Epidermal melanocyte (primary cell): Measurements from ENCODE around the gene KDM1A.

Experiments used
- DNase-seq: peaks from one replicate; pipeline ENCODE4 v3.0.0; 2011; ENCODE audit warnings: low spot score; ENCODE audit not compliant: insufficient read length

The KDM1A gene

DNA sequence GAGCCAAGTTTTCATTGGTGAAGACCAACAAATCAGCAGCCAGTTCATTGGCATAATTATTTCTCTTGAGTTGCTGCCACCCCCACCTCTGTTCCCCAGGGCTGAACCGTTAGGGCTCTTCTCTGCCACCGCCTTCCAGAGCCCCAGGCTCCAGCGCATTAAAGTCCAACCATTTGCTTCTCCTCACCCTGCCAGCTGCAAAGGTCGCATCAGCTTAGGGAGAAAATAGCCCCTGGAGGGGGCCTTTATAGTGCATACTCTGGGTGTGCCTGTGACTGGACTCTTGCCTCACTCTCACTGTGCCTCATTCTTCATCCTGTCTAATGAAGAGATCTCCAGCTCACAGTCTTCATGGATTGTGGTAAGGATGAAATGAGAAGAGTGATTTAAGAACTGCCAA is 50.4 kb downstream of the KDM1A start:
- DNase-seq, result no peak

DNA sequence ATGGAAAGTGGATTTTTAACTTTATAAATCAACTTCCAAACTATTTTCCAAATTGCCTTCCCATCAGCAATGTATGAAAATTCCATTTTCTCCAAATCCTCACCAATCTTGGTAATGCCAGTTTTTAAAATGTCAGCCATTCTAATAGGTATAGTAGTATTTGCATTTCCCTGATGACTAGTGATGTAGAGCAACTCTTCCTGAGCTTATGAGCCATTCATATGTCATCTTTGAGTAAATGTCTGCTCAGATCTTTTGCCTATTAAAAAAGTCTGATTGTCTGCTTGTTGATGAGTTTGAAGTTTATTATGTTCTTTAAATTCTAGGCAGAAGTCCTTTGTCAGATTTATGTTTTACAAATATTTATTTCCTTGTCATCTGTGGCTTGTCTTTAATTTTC is 54.7 kb downstream of the KDM1A start:
- no peak for DNase-seq

DNA sequence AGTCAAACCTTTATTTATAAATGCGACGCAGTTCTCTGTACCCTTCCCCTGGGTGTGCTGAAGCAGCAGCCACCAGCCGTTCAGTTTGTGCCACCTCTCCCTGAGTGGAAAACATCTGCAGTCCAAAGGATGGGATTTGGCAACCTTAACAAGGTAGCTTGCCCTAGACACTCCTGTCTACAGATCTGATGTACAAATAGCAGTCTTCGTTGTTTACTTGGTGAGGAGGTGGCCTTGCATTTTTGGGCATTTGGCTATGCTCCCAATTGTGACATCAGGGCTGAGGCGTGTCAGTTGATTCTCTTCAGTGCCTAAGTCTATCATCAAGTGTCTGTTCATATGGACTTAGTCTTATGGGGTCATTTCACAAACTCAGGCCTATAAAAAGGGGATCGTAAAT is 59.8 kb downstream of the KDM1A start:
- no peak for DNase-seq

DNA sequence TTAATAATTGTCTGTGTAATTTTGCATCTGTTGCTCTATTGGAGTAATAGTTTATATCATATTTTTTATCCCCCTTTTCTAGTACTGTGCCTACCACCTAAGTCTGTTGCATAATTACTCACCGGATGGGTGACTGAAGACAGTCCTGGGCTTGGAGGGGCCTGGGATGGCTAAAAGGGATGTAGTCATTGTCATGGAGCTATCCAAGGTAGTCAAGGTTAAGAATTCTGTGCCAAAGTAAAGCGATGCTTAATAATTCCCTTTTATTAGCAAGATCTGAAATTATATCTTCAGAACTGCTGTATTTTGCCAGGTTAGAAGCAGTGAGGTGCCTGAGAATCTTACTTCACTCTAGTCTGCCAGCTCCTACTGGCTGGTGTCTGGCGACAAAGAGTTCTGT is 61.6 kb downstream of the KDM1A start:
- no peak for DNase-seq

DNA sequence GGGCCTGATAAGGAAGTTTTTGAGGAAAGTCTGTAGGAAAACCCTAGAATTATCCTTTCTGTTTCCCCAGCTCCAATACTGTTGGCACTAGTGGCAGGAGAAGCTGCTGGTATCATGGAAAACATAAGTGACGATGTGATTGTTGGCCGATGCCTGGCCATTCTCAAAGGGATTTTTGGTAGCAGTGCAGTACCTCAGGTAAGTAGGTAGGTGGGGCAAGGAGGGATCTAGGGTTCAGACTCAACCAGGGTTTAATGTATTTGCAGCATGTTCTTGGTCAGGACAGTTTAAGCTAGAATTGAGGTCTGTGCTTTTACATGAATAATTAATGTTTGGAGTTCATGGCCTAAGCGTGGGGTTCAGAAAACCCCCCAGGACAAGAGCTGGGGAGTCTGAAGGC is 62.1 kb downstream of the KDM1A start:
- DNase-seq, result no peak

DNA sequence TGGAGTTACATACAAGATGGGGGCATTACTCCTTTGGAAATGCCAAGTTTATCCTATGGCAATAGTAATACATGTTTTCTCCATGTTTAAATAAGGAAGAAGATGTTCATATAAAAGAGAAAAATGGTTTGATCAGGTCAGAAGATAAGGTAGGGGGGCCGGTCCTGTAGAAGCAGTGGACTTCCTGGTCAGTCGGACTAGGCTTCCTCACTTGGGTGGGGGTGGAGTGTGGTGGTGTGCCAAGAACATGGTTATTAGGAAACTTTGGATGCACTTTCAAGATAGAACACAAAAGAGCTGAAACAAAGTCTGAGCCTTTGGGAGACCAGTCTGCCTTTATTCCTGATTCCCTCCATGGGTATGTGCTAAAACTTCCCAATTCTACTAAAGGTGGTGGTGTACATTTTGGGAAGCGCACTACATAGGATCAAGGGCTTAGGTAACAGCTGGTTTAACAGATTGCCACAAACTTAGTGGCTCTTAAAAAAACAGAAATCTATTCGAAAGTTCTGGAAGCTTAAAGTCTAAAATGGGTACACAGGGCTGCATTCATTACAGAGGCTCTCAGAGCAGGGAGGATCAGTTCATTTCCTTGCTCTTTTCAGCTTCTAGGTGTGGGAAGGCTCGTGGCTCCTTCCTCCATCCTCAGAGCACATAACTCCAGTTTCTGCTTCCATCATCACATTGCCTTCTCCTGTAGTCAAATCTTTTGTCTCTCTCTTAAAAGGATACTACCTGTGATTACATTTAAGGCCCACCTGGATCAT is 64.6 kb downstream of the KDM1A start:
- no peak for DNase-seq

DNA sequence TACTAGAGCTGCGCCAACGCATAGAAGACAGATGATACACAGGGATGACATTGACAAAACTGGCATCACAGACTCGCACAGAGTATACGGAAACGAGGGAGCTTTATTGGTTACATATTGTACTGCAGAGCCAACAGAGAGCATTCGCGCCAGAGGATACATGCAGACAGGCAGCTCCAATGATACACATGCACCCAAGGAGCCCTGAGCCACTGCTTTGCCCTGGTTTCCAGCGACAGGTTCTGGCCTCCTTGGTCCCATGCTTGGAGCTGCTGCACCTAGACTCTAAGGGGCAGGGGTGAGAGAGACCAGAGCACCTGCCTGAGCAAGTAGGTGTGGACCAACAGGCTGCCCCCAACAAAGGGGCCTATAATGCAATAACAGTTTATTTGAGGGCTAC is 65.6 kb downstream of the KDM1A start:
- no peak for DNase-seq

DNA sequence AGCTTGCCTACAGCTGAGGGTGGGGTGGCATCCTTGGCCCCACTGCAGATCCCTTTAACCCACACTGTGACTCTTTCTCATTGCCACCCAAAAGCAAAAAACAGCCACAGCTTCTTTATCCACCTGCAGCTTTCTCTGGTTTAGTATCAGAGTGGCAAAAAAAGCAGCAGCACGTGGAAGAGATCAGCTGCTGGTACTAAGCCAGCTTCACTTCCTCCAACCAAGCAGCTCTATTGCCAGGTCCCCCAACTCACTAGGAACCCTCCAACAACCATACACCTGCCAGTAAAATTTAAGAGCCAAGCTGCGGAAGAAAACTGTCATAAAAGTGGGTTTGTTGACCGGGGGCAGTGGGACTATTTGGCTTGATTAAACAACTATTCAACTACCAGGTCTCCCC is 66.4 kb downstream of the KDM1A start:
- no peak for DNase-seq

DNA sequence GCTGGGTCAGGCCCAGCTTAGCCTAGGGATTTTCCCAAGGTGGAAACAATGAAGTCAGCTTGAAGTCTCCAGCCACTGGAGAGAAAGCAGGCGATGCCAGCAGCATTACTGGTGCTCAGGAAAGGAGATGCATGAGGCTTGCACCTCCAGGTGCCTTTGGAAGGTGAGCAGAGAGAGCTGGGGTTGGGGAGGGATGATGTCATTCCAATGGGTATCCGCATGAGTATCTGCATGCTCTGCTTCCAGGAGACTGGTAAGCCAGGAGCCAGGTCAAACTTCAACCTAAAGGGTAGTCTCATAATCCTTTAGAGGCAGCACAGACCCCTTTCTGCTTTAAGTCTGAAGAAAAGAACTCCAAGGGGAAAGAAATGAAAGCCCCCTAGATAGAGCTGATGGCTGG is 68.8 kb downstream of the KDM1A start:
- no peak for DNase-seq

DNA sequence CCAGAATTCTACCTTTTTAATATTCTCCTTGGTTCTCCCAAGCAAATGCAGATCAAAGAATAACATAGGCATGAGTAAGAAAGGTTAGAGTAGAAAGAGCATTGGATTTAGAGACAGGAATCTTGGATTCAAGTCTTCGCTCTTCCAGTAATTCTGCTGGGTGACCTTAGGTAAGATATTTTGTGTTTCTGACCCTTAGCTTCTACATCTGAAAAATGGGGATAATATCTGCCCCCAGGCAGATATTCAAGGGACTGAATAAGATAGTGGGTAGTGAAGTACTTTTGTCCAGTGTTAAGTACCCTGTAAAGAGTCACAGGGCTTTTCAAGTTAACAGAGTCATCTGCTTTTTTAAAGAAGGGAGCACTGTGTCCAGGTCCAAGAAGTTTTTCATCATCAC is 70.8 kb downstream of the KDM1A start:
- no peak for DNase-seq

DNA sequence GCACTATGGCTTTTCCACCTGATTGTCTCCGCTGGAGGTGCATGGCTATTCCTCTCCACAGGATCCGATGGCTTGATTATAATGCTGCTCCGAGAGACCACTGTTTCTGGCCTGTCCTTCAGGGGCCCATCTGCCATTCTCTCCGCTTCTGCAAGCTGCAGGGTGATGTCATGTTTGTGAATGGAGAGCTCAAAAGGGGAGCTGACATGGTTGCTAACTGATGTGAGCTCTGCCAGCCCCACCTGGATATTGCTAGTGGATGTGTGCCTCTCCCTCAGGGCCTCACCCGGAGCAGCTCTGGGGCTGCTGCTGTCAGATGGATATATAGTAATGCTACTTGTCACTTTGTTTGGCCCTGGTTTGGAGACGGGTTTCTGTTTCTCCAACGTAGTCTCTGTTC is 72.3 kb downstream of the KDM1A start:
- DNase-seq, result no peak

DNA sequence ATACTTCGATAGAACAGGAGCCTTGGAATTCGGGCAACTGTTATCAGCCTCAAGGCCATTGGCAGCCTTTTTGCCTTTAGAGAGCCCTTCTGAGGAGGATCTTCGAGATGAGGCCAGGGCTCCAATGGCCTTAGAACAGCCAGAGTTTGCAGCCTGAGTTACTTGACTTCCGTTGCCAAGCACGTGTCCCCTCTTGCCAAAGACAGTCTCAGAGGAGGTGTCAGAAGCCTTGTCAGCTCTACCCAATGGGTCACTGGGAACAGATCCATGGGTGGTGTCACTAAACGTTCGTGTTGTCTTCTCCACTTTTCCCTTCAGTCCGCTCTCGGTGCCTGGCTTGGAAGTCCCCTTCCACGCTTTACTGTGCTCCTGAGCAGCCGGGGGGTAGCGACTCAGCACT is 73.2 kb downstream of the KDM1A start:
- no peak for DNase-seq

DNA sequence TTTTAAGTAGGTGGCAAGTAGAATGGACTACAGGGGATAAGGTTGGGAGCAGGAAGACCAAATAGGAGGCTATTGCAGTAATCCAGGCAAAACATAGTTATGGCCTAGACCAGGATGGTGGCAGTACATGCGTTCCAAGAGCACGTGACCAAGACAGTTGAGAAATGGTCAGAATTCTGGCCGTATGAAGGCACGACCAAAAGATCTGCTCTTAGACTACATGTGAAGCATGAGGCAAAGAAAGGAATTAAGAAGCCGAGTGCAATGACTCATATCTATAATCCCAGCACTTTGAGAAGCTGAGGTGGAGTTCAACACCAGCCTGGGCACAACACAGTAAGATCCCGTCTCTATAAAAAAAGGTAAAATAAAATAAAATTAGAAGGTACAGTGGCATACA is 78.0 kb downstream of the KDM1A start:
- no peak for DNase-seq

DNA sequence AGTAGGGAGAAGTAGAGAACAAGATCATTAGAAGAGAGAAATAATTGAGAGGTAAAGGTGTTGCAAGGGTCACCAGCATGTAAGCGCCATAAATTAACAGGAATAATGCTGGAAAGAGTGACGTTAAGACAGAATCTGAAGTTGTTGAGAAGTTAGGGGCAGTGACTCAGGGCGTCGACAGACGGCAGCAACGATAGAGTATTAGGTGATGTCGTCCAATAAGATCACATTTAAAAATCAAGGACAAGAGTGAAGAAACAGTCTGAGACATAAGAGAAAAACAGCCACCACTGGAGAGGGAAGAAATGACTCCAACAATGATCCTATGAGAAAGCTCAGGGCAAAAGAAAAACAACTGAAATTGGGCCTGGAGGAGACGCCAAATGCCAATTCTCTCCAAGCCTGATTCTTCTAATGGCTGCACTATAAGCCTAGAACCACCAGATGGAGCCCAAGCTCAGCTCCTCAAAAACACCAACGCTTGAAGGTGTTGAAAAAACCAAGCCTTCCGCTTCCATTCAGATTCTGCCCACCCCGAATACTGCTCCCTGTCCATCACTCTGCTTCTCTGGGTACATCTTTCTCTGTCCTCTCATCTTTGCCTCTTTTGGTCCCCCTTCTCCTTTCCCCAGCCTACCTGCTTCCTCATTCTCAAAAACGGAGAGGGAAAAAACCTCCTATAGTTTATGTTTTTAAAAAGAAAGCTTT is 79.3 kb downstream of the KDM1A start:
- peak; percentile 47 for DNase-seq

DNA sequence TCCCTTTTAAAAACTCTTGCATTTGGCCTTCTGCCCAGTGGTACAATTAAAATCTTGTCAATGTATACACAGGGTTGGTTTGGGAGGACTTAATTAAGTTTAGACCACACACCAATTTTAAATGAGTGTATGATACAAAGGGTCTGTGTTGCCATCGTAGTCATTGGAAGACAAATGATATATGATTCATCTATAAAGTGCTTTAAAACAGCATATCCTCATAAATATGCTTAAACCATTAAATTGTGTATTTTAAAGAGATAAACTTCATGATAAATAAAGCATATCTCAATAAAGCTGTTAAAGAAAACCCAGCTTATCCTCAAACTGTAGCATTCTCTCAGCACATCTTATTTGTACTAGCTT is 79.9 kb downstream of the KDM1A start:
- no peak for DNase-seq

DNA sequence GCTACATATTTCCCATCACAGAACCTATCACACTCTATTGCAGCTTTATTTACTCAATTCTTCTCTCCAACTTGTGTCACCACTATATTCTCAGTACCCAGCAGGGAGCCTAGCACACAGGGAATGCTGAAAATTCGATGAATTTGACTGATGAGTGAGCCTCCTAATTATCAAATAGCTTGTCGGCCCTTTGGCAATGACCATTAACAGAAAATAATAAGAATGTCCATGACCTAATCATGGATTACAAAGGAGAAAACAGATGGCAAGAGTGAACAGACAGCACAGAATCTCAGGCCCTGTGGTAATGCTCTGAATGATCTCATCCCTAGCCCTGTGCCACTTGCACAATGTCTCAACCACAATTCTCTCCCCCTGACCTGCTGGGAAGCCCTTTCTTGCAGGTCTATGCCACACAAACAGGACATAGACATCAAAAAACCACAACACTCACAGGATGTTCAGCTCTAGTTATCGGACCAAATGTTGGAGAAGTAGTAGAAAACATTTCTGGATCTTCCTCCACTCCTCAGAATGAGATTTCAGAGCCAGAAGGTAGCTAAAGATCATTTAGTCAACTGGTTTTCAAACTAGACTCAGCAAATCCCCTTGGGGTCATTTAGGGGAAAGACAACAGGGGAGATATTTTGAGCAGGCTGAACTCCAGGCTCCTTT is 80.9 kb downstream of the KDM1A start:
- peak; percentile 71 for DNase-seq

DNA sequence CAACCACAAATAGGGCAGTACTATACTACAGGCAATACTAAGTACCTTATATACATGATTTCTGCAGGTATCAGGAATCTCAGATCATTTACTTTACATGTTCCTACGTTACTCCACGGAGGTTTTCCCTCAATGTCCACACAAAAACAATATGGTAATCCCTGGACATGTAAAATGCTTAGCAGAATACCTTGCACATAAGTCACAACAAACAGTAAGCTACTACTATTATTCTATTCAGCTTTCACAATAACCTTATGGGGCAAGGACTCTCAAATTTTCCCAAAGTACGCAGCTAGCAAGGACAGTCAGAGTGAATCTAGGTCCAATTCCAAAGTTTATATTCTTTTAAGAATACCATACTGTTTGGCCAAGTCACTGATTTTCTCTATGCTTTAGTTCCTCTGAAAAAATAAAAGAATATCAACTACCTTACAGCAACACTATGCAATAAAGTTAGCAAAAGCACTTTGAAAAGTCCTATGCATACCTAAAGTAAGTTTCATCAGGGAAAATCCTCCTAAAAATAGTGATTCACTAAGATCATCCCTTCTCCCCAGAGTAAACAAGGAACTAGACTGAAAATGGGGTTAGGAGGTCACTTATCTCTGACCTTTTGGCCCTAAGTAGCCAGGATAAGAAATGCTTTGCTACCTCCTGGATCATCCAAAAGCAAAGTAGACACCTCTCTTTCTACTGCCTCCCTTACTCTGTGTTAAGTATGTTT is 82.0 kb downstream of the KDM1A start:
- DNase-seq, result no peak

DNA sequence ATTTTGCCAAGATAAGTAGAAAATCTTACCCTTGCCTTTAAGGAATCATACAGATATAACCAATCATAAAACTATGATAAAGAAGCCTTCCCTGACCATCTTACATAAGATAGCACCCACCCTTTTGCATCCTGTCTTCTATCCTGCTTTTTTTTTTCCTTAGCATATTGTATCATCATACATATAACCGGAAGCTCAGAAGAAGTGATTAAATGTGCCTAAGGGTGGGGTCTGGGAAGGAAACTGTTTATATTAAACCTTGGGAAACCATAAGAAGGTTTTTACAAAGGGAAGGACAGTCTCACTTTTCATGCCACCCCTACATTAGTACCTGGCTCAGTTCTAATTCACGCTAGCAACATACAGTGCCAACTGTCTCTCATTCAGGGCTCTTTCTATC is 82.6 kb downstream of the KDM1A start:
- DNase-seq, result no peak

DNA sequence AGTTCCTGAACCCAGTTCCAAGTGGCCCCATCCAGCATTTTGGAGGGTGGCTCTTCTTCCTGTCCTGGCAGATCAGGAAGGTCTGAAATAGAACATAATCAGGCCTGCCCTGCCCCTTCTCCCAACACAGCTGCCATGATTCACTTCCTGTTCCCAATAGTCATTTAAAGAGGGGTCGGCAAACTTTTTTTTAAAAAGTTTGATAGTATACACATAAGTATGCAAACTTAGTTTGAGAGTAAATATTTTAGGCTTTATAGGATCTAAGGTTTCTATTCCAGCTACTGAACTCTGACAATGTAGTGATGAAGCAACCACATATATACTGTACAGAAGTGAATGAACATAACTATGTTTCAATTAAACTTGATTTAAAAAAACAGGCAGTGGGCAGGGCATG is 83.0 kb downstream of the KDM1A start:
- no peak for DNase-seq

DNA sequence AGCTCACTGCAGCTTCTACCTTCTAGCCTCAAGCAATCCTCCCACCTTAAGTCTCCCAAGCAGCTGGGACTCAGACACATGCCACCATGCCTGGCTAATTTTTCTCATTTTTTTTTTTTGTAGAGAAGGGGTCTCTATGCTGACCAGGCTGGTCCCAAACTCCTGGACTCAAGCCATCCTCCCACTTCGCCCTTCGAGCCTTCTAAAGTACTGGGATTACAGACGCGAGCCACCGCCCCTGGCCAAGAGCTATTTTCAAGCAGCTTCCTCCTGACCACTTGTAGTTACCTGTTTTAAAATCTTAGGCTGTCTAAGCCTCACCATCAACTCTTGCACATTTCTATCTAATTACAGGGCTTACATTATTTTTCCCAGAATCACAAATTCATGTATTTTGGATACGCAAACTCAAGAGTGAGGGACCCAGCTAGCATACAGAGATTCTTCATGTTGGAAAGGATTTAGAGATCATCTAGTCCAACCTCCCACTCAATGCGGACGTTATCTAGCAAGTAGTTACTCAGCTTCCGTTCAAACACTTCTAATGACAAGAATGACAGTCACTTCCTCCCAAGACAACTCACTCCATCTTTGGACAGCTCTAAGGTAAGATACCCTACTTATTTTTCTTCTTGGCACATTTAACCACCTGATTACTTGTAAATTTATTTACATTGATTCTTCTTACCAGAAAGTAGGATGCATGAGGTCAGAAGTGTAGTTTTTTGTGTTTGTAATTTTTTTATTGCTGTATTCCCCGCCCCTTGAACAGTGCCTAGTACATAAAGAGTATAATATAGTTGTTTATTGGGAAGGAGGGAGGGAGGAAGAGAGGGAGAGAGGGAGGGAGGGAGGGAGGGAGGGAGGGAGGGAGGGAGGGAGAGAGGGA is 84.0 kb downstream of the KDM1A start:
- no peak for DNase-seq

DNA sequence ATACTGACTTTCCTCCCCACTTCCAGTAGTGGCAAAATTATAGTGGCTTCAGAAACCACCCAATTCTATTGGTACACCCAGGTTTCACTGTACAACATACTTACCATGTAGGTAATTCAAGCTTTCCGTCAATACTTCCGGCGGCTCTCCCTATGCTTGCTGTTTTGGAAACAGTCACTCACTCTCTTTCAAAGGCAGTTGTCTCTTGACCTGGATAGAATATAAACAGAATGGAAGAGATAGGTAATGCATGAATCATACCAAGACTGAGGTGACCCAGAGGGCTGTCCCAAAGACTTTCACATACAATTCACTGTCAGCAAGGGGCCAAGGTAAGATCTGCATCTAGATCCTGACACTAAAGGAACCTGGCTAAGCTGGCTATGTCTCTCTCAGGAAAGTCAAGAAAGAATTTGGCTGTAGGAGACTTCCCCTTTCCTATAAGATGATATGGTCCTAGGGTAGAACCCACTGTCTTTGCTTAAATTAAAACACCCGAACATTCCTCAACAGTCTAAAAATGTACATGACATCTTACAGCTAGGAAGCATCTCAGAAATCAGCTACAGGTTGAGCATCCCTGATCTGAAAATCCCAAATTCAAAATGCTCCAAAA is 89.8 kb downstream of the KDM1A start:
- no peak for DNase-seq
